ENCODE data around the gene TCEANC2. TPM values are rescaled to one million over a fixed set of nuclear protein-coding genes. Genes with fewer than 3 reads are reported as not detected.

Gene TCEANC2
- total and polyA plus RNA-seq, 2 experiments from 2014 or later = 6.0 to 6.3 TPM

DNA sequence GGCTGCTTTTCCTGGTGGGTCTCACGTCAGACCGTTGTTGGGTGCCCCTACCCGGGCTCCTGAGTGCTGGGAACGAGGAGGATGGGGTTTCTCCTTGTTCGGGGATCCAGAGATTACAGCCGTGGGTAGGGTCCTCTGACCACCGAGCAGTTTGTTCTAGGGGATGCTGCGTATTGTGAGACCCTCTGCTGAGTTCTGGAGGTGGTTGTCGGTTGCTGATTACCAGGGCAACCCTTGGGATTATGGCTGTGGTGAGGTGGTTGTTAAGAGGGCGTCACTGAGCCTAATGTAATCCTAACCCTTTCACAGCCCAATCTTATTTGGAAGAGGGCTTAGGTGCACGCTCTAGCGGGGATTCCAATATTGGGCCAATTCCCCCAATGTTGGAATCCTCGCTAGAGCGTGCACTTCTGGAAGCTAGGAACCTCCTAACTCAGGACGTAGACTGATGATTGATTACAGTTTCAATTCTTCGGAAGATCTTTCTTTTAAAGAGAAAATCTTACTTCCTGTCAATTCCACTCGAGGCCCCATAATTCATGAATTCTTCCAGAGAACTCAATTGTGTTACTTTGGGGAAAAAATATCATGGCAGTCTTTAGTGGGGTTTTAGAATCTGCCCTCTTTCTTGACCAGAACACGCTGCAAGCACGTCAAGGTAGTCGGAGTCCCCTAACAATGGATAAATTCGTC, 483 bp downstream of the TCEANC2 start (continued):
- TF ChIP-seq ETS1 (IDR thresholded peaks at IDR 0.05) (no peak), POLR2AphosphoS5 (IDR thresholded peaks at IDR 0.05; ENCODE audit: low read depth) (no peak), EZH2 (IDR thresholded peaks at IDR 0.05; ENCODE audit: low read depth, unreplicated experiment) (no peak), CREB1 (CRISPR knock-in tag; IDR thresholded peaks at IDR 0.05; ENCODE audit: low read depth) (no peak)

GRCh38 chr1:54054438-54054749, 986 bp downstream of the TCEANC2 start:
- Mint-ChIP-seq H3K27ac (no peak overlapping the region), H3K4me1 (peaks cover 7% of the 10 kb centered on the region; the same call in 1 of the 3 replicates), H3K36me3 (ENCODE audit: low read depth) (no peaks in the 10 kb centered on the region; the same call in 2 of the 3 replicates), H3K27me3 (ENCODE audit: insufficient read depth, low read depth, poor library complexity) (no peaks in the 10 kb centered on the region), H3K4me3 (no peak overlapping the region), H3K9me3 (no peaks in the 10 kb centered on the region)
- Histone ChIP-seq H3K36me3 (ENCODE audit: insufficient read depth) (no peaks in the 10 kb centered on the region), H3K27ac (ENCODE audit: low read depth) (no peak overlapping the region), H4K20me1 (replicated peaks; ENCODE audit: insufficient read depth) (peaks cover 4% of the 10 kb centered on the region; the same call in 1 of the 2 replicates), H3K4me1 (ENCODE audit: insufficient read depth) (peaks cover 16% of the 10 kb centered on the region), H3K27me3 (ENCODE audit: insufficient read depth) (no peaks in the 10 kb centered on the region), H2AFZ (peak overlapping the region; percentile 74; the same call in 1 of the 2 replicates), H3F3A (replicated peaks; ENCODE audit: low read depth) (no peaks in the 10 kb centered on the region), H3K4me2 (peak overlapping the region; percentile 87), H3K9me2 (ENCODE audit: insufficient read depth) (no peaks in the 10 kb centered on the region), H3K79me2 (replicated peaks; ENCODE audit: insufficient read depth) (peaks cover 34% of the 10 kb centered on the region), H3K4me3 (peak overlapping the region; percentile 94)
- ATAC-seq (no peak), DNase-seq (ENCODE audit: low spot score) (peak; percentile 1)
- no peak for TF ChIP-seq JUNB (IDR thresholded peaks at IDR 0.05; ENCODE audit: unreplicated experiment)
- TF ChIP-seq ZNF331 (CRISPR knock-in tag; IDR thresholded peaks at IDR 0.05; ENCODE audit: low read depth) = no peak
- no peak for TF ChIP-seq POLR2AphosphoS5 (IDR thresholded peaks at IDR 0.05; ENCODE audit: low read depth)
- no peak for TF ChIP-seq REST (IDR thresholded peaks at IDR 0.05; ENCODE audit: unreplicated experiment)
- no peak for TF ChIP-seq ZNF114 (CRISPR knock-in tag; IDR thresholded peaks at IDR 0.05)
- TF ChIP-seq CREB1 (CRISPR knock-in tag; IDR thresholded peaks at IDR 0.05; ENCODE audit: low read depth) = no peak
- no peak for TF ChIP-seq STAT1 (IDR thresholded peaks at IDR 0.05; ENCODE audit: unreplicated experiment)
- TF ChIP-seq, protein P1, sequence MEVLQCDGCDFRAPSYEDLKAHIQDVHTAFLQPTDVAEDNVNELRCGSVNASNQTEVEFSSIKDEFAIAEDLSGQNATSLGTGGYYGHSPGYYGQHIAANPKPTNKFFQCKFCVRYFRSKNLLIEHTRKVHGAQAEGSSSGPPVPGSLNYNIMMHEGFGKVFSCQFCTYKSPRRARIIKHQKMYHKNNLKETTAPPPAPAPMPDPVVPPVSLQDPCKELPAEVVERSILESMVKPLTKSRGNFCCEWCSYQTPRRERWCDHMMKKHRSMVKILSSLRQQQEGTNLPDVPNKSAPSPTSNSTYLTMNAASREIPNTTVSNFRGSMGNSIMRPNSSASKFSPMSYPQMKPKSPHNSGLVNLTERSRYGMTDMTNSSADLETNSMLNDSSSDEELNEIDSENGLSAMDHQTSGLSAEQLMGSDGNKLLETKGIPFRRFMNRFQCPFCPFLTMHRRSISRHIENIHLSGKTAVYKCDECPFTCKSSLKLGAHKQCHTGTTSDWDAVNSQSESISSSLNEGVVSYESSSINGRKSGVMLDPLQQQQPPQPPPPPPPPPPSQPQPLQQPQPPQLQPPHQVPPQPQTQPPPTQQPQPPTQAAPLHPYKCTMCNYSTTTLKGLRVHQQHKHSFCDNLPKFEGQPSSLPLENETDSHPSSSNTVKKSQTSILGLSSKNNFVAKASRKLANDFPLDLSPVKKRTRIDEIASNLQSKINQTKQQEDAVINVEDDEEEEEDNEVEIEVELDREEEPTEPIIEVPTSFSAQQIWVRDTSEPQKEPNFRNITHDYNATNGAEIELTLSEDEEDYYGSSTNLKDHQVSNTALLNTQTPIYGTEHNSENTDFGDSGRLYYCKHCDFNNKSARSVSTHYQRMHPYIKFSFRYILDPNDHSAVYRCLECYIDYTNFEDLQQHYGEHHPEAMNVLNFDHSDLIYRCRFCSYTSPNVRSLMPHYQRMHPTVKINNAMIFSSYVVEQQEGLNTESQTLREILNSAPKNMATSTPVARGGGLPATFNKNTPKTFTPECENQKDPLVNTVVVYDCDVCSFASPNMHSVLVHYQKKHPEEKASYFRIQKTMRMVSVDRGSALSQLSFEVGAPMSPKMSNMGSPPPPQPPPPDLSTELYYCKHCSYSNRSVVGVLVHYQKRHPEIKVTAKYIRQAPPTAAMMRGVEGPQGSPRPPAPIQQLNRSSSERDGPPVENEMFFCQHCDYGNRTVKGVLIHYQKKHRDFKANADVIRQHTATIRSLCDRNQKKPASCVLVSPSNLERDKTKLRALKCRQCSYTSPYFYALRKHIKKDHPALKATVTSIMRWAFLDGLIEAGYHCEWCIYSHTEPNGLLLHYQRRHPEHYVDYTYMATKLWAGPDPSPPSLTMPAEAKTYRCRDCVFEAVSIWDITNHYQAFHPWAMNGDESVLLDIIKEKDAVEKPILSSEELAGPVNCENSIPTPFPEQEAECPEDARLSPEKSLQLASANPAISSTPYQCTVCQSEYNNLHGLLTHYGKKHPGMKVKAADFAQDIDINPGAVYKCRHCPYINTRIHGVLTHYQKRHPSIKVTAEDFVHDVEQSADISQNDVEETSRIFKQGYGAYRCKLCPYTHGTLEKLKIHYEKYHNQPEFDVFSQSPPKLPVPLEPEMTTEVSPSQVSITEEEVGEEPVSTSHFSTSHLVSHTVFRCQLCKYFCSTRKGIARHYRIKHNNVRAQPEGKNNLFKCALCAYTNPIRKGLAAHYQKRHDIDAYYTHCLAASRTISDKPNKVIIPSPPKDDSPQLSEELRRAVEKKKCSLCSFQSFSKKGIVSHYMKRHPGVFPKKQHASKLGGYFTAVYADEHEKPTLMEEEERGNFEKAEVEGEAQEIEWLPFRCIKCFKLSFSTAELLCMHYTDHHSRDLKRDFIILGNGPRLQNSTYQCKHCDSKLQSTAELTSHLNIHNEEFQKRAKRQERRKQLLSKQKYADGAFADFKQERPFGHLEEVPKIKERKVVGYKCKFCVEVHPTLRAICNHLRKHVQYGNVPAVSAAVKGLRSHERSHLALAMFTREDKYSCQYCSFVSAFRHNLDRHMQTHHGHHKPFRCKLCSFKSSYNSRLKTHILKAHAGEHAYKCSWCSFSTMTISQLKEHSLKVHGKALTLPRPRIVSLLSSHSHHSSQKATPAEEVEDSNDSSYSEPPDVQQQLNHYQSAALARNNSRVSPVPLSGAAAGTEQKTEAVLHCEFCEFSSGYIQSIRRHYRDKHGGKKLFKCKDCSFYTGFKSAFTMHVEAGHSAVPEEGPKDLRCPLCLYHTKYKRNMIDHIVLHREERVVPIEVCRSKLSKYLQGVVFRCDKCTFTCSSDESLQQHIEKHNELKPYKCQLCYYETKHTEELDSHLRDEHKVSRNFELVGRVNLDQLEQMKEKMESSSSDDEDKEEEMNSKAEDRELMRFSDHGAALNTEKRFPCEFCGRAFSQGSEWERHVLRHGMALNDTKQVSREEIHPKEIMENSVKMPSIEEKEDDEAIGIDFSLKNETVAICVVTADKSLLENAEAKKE (CRISPR knock-in tag; IDR thresholded peaks at IDR 0.05) = no peak
- TF ChIP-seq NANOG (IDR thresholded peaks at IDR 0.05; ENCODE audit: borderline replicate concordance) = no peak
- TF ChIP-seq EZH2phosphoT487 (IDR thresholded peaks at IDR 0.05; ENCODE audit: unreplicated experiment) = no peak
- no peak for TF ChIP-seq ETS1 (IDR thresholded peaks at IDR 0.05)
- no peak for TF ChIP-seq EZH2 (IDR thresholded peaks at IDR 0.05; ENCODE audit: low read depth, unreplicated experiment)
